HepG2 (cell line): ENCODE measurements around the gene RIPK1. TPM values are rescaled to one million over a fixed set of nuclear protein-coding genes. Genes with fewer than 3 reads are reported as not detected.

Experiments used
- PAWR ChIP-seq: sonication (generic); formaldehyde crosslinking; IDR thresholded peaks from 2 replicates; pipeline ENCODE4 v1.4.0; 2020; ENCODE audit warnings: missing genetic modification reagents, mild to moderate bottlenecking, borderline replicate concordance
- SNAI1 ChIP-seq: sonication (generic); formaldehyde crosslinking; IDR thresholded peaks from 2 replicates; pipeline ENCODE4 v1.5.0; 2020; ENCODE audit warnings: mild to moderate bottlenecking, missing genetic modification reagents, borderline replicate concordance
- ZBTB14 ChIP-seq: sonication (generic); formaldehyde crosslinking; IDR thresholded peaks from 2 replicates; pipeline ENCODE4 v1.4.0; 2020; ENCODE audit warnings: missing genetic modification reagents
- ZMAT5 ChIP-seq: sonication (generic); formaldehyde crosslinking; IDR thresholded peaks from 2 replicates; pipeline ENCODE4 v1.5.0; 2020; ENCODE audit warnings: mild to moderate bottlenecking, low read depth, missing genetic modification reagents, borderline replicate concordance
- ZNF18 ChIP-seq: sonication (generic); formaldehyde crosslinking; IDR thresholded peaks from 2 replicates; pipeline ENCODE4 v1.8.0; 2022; ENCODE audit warnings: mild to moderate bottlenecking, missing genetic modification reagents; ENCODE audit not compliant: insufficient replicate concordance
- ZNF34 ChIP-seq: sonication (generic); formaldehyde crosslinking; IDR thresholded peaks from 2 replicates; pipeline ENCODE4 v1.4.0; 2020; ENCODE audit warnings: mild to moderate bottlenecking, missing genetic modification reagents, borderline replicate concordance
- polyA plus RNA-seq, 8 experiments: library from polyadenylated mRNA; depleted of rRNA in 3 of 8; stranded (reverse) in 7 of 8; unstranded in 1 of 8; fragments of >200 nt; fragmentation: Illumina TruSeq in 4 of 8; extraction: Trizol in 4 of 8; gene quantifications; 2 replicates each; pipeline versions ENCODE4 v1.2.1 to v1.2.3, GENCODE V29; 2011 to 2016; ENCODE audit warnings: low read depth in 4 of 8, missing spikeins in 1 of 8, mixed read lengths in 1 of 8; ENCODE audit not compliant: insufficient read depth in 1 of 8
- total RNA-seq, 5 experiments: library from RNA; depleted of rRNA; stranded (reverse); fragments of >200 nt; fragmentation: Illumina TruSeq; extraction: Trizol; gene quantifications; 2 replicates each; pipeline ENCODE4 v1.2.3, GENCODE V29; 2016; ENCODE audit warnings: low read depth in 1 of 5

The RIPK1 gene
- total and polyA plus RNA-seq, 2 of the 13 experiments (the other 11 are each of a cell fraction or from before 2014, with no cell fraction given): 9.0 to 10.3 TPM

GRCh38 chr6:3022765-3023662 is 45.3 kb upstream of the RIPK1 start (continued):
- TF ChIP-seq PAWR (CRISPR knock-in tag) (no peak), SNAI1 (CRISPR knock-in tag) (no peak), ZBTB14 (CRISPR knock-in tag) (no peak), ZNF34 (no peak), ZNF18 (CRISPR knock-in tag) (no peak), ZMAT5 (CRISPR knock-in tag) (no peak)
